Measurements from ENCODE around the gene ZC3H6. TPM values are rescaled to one million over a fixed set of nuclear protein-coding genes. Genes with fewer than 3 reads are reported as not detected.

ZC3H6 gene
- total and polyA plus RNA-seq, 2 of the 13 experiments (the other 11 are each of a cell fraction or from before 2014, with no cell fraction given) = 0.71 to 0.93 TPM

- no peak for TF ChIP-seq SSRP1 (CRISPR knock-in tag; IDR thresholded peaks at IDR 0.05)
- no peak for TF ChIP-seq USF2 (IDR thresholded peaks at IDR 0.05; ENCODE audit: low read depth, low read length)
- no peak for TF ChIP-seq USF2 (CRISPR knock-in tag; IDR thresholded peaks at IDR 0.05; ENCODE audit: borderline replicate concordance)
- peak; percentile 1; the same call in 1 of the 2 replicates for TF ChIP-seq ZNF607 (CRISPR knock-in tag; IDR thresholded peaks at IDR 0.05; ENCODE audit: borderline replicate concordance)
- TF ChIP-seq TOPORS (CRISPR knock-in tag; IDR thresholded peaks at IDR 0.05) = peak; percentile 79; the same call in 1 of the 2 replicates
- TF ChIP-seq KLF13 (CRISPR knock-in tag; IDR thresholded peaks at IDR 0.05) = no peak
- TF ChIP-seq SMYD3 (CRISPR knock-in tag; IDR thresholded peaks at IDR 0.05) = no peak
- no peak for TF ChIP-seq ZNF333 (CRISPR knock-in tag; IDR thresholded peaks at IDR 0.05; ENCODE audit: borderline replicate concordance)
- TF ChIP-seq PRMT3 (CRISPR knock-in tag; IDR thresholded peaks at IDR 0.05; ENCODE audit: borderline replicate concordance, low read depth) = 0 out of 2 replicates have a peak, but pooled peaks have one; percentile 57
- no peak; the same call in 1 of the 2 replicates for TF ChIP-seq THAP9 (CRISPR knock-in tag; IDR thresholded peaks at IDR 0.05; ENCODE audit: borderline replicate concordance)
- peak; percentile 30 for TF ChIP-seq ZNF687 (CRISPR knock-in tag; IDR thresholded peaks at IDR 0.05)
- no peak for TF ChIP-seq ZFP36L2 (CRISPR knock-in tag; IDR thresholded peaks at IDR 0.05)
- TF ChIP-seq SKI (IDR thresholded peaks at IDR 0.05; ENCODE audit: partially characterized antibody) = peak; percentile 74
- TF ChIP-seq MLX (CRISPR knock-in tag; IDR thresholded peaks at IDR 0.05) = peak; percentile 4; the same call in 1 of the 2 replicates
- TF ChIP-seq KLF12 (CRISPR knock-in tag; IDR thresholded peaks at IDR 0.05; ENCODE audit: borderline replicate concordance) = no peak; the same call in 1 of the 2 replicates
- no peak; the same call in 1 of the 2 replicates for TF ChIP-seq PAF1 (CRISPR knock-in tag; IDR thresholded peaks at IDR 0.05)
Measured at GRCh38 chr2:112275887-112276773, 733 bp downstream of the ZC3H6 start (continued).
